SK-N-SH treated with all-trans-retinoic acid at 6 μM for 48 hours (cell line): Measurements from ENCODE around the gene PHACTR2.

ENCODE experiments used
- ATAC-seq: fragments of 200-7000 bp; cut with Tn5 transposase; 3 replicates; pipeline ENCODE4 v1.9.1; 2020; ENCODE audit warnings: mild to moderate bottlenecking, moderate library complexity
- ARNTL ChIP-seq: fragments of 450-650 bp; formaldehyde crosslinking; IDR thresholded peaks from 2 replicates; pipeline ENCODE4 v1.5.0; 2020; ENCODE audit warnings: low read depth, mild to moderate bottlenecking, moderate library complexity, borderline replicate concordance
- BACH2 ChIP-seq: fragments of 250-450 bp; sonication (Bioruptor Pico); IDR thresholded peaks from 2 replicates; pipeline ENCODE4 v1.9.0; 2021; ENCODE audit warnings: mild to moderate bottlenecking, borderline replicate concordance
- CREB5 ChIP-seq: fragments of 250-450 bp; sonication (Bioruptor Pico); IDR thresholded peaks from 2 replicates; pipeline ENCODE4 v1.5.1; 2020; ENCODE audit warnings: low read depth, mild to moderate bottlenecking, moderate library complexity
- CSDC2 ChIP-seq: fragments of 250-450 bp; sonication (Bioruptor Pico); IDR thresholded peaks from 2 replicates; pipeline ENCODE4 v1.5.0; 2020; ENCODE audit warnings: mild to moderate bottlenecking, moderate library complexity
- CSRNP3 ChIP-seq: fragments of 250-450 bp; sonication (Bioruptor Pico); IDR thresholded peaks from 2 replicates; pipeline ENCODE4 v1.5.1; 2021; ENCODE audit warnings: mild to moderate bottlenecking, moderate library complexity
- ESRRG ChIP-seq: fragments of 250-450 bp; sonication (Bioruptor Pico); IDR thresholded peaks from 2 replicates; pipeline ENCODE4 v1.6.1; 2021; ENCODE audit warnings: mild to moderate bottlenecking
- GLIS3 ChIP-seq: fragments of 250-450 bp; sonication (Bioruptor Pico); IDR thresholded peaks from 2 replicates; pipeline ENCODE4 v1.5.0; 2020; ENCODE audit warnings: mild to moderate bottlenecking, moderate library complexity
- ISL1 ChIP-seq: fragments of 250-450 bp; sonication (Bioruptor Pico); IDR thresholded peaks from 2 replicates; pipeline ENCODE4 v2.1.2; 2022; ENCODE audit warnings: mild to moderate bottlenecking, moderate library complexity
- OSR1 ChIP-seq: fragments of 250-450 bp; sonication (Bioruptor Pico); IDR thresholded peaks from 2 replicates; pipeline ENCODE4 v1.8.0; 2022; ENCODE audit warnings: moderate library complexity, mild to moderate bottlenecking, inconsistent platforms
- PATZ1 ChIP-seq: fragments of 250-450 bp; sonication (Bioruptor Pico); IDR thresholded peaks from 2 replicates; pipeline ENCODE4 v1.8.0; 2020; ENCODE audit warnings: mild to moderate bottlenecking, moderate library complexity, borderline replicate concordance
- POU6F1 ChIP-seq: fragments of 250-450 bp; sonication (Bioruptor Pico); IDR thresholded peaks from 2 replicates; pipeline ENCODE4 v1.8.0; 2021; ENCODE audit warnings: low read depth, mild to moderate bottlenecking, moderate library complexity, borderline replicate concordance
- PPARA ChIP-seq: fragments of 250-450 bp; sonication (Bioruptor Pico); IDR thresholded peaks from 2 replicates; pipeline ENCODE4 v1.5.0; 2020; ENCODE audit warnings: mild to moderate bottlenecking, borderline replicate concordance
- RARB ChIP-seq: fragments of 250-450 bp; sonication (Bioruptor Pico); IDR thresholded peaks from 2 replicates; pipeline ENCODE4 v1.8.0; 2021; ENCODE audit warnings: mild to moderate bottlenecking, moderate library complexity
- SNAI2 ChIP-seq: fragments of 250-450 bp; sonication (Bioruptor Pico); IDR thresholded peaks from 2 replicates; pipeline ENCODE4 v1.5.0; 2020; ENCODE audit warnings: mild to moderate bottlenecking, moderate library complexity
- TCF4 ChIP-seq: fragments of 250-450 bp; sonication (Bioruptor Pico); IDR thresholded peaks from 2 replicates; pipeline ENCODE4 v1.8.0; 2021; ENCODE audit warnings: mild to moderate bottlenecking, moderate library complexity, borderline replicate concordance
- TOX ChIP-seq: fragments of 250-450 bp; sonication (Bioruptor Pico); IDR thresholded peaks from 2 replicates; pipeline ENCODE4 v1.8.0; 2021; ENCODE audit warnings: mild to moderate bottlenecking, moderate library complexity, borderline replicate concordance
- TSHZ2 ChIP-seq: fragments of 250-450 bp; sonication (Bioruptor Pico); IDR thresholded peaks from 2 replicates; pipeline ENCODE4 v1.5.0; 2020; ENCODE audit warnings: mild to moderate bottlenecking, moderate library complexity
- ZC3H10 ChIP-seq: fragments of 250-450 bp; sonication (Bioruptor Pico); IDR thresholded peaks from 2 replicates; pipeline ENCODE4 v1.5.1; 2021; ENCODE audit warnings: mild to moderate bottlenecking, moderate library complexity
- ZFP3 ChIP-seq: fragments of 250-450 bp; sonication (Bioruptor Pico); IDR thresholded peaks from 2 replicates; pipeline ENCODE4 v1.5.0; 2020; ENCODE audit warnings: mild to moderate bottlenecking, moderate library complexity
- ZFP30 ChIP-seq: fragments of 450-650 bp; formaldehyde crosslinking; IDR thresholded peaks from 2 replicates; pipeline ENCODE4 v1.5.0; 2022; ENCODE audit warnings: mild to moderate bottlenecking, moderate library complexity
- ZNF565 ChIP-seq: fragments of 450-650 bp; formaldehyde crosslinking; conservative IDR thresholded peaks from 2 replicates; pipeline ENCODE4 v1.5.0; 2020; ENCODE audit warnings: low read depth, mild to moderate bottlenecking, moderate library complexity
- ZNF70 ChIP-seq: fragments of 450-650 bp; formaldehyde crosslinking; IDR thresholded peaks from 2 replicates; pipeline ENCODE4 v1.5.0; 2020; ENCODE audit warnings: mild to moderate bottlenecking, moderate library complexity
- ZNF8 ChIP-seq: fragments of 450-650 bp; formaldehyde crosslinking; IDR thresholded peaks from 2 replicates; pipeline ENCODE4 v1.5.0; 2020; ENCODE audit warnings: mild to moderate bottlenecking, moderate library complexity

Gene PHACTR2

GRCh38 chr6:143755301-143755744 lies 77.6 kb downstream of the PHACTR2 start:
- no peak for ATAC-seq
- TF ChIP-seq ESRRG (peak; percentile 92; the same call in 1 of the 2 replicates), SNAI2 (CRISPR knock-in tag) (peak; percentile 83), ZC3H10 (no peak), ZNF8 (CRISPR knock-in tag) (no peak), ISL1 (CRISPR knock-in tag) (peak; percentile 91), ZFP3 (CRISPR knock-in tag) (peak; percentile 82), POU6F1 (no peak), ARNTL (CRISPR knock-in tag) (no peak), TCF4 (CRISPR knock-in tag) (peak; percentile 84), BACH2 (CRISPR knock-in tag) (no peak), ZFP30 (CRISPR knock-in tag) (no peak), ZNF565 (CRISPR knock-in tag) (no peak), TOX (no peak), PATZ1 (CRISPR knock-in tag) (no peak), RARB (no peak), GLIS3 (CRISPR knock-in tag) (peak; percentile 54; the same call in 1 of the 2 replicates), OSR1 (no peak), CREB5 (CRISPR knock-in tag) (peak; percentile 92), TSHZ2 (CRISPR knock-in tag) (peak; percentile 90), CSRNP3 (CRISPR knock-in tag) (peak; percentile 82), CSDC2 (CRISPR knock-in tag) (peak; percentile 67; the same call in 1 of the 2 replicates), ZNF70 (no peak), PPARA (CRISPR knock-in tag) (no peak)
- TF ChIP-seq, all 23 proteins: peak for 10

GRCh38 chr6:143757346-143757832 lies 79.6 kb downstream of the PHACTR2 start:
- ATAC-seq: no peak
- TF ChIP-seq ZNF8 (CRISPR knock-in tag) (no peak), TOX (no peak), TSHZ2 (CRISPR knock-in tag) (no peak), POU6F1 (no peak), CREB5 (CRISPR knock-in tag) (no peak), CSRNP3 (CRISPR knock-in tag) (no peak)
